Ovary (tissue), 3 donors: ENCODE results near the gene SPSB1.

ENCODE experiments used
- EP300 ChIP-seq: sonication (generic); formaldehyde crosslinking; IDR thresholded peaks from one replicate; pipeline ENCODE4 v1.6.1; 2017; ENCODE audit warnings: antibody characterized with exemption
- POLR2A ChIP-seq: fragments of 450-650 bp; IDR thresholded peaks from one replicate; pipeline ENCODE4 v1.6.1; 2017; ENCODE audit warnings: antibody characterized with exemption, mild to moderate bottlenecking, moderate library complexity
- TF ChIP-seq, protein P1 (sequence below), 3 donors: fragments of 450-650 bp in 2 of 3; fragments of 200-600 bp in 1 of 3; IDR thresholded peaks; one replicate each; pipeline versions ENCODE4 v1.5.1 to v1.8.0; 2016 to 2022; ENCODE audit warnings: antibody characterized with exemption in 3 of 3, mild to moderate bottlenecking in 1 of 3
- donor health status: DM: no; HTN: no; CAD: no.

DNA sequence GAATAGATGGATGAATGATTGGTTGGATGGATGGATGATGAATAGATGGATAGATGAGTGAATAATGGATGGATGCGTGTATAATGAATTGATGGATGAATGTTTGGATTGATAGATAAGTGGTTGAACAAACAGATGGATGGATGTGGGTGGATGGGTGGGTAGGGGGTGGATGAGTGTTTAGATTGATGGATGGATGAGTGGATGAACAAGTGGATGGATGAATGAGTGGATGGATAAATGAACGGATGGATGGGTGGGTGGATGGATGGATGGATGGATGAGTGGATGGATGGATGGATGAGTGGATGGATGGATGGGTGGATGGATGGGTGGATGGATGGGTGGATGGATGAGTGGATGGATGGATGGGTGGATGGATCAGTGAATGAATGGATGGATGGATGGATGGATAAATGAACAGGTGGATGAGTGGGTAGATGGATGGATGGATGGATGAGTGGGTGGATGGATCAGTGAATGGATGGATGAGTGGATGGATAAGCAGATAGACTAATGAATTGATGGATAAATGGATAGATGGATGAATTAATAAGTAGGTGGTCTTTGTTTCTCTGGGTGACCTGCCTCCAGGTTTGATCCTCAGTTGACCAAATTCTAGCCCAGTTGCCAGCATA lies 64.3 kb downstream of the SPSB1 start:
- TF ChIP-seq, protein P1, sequence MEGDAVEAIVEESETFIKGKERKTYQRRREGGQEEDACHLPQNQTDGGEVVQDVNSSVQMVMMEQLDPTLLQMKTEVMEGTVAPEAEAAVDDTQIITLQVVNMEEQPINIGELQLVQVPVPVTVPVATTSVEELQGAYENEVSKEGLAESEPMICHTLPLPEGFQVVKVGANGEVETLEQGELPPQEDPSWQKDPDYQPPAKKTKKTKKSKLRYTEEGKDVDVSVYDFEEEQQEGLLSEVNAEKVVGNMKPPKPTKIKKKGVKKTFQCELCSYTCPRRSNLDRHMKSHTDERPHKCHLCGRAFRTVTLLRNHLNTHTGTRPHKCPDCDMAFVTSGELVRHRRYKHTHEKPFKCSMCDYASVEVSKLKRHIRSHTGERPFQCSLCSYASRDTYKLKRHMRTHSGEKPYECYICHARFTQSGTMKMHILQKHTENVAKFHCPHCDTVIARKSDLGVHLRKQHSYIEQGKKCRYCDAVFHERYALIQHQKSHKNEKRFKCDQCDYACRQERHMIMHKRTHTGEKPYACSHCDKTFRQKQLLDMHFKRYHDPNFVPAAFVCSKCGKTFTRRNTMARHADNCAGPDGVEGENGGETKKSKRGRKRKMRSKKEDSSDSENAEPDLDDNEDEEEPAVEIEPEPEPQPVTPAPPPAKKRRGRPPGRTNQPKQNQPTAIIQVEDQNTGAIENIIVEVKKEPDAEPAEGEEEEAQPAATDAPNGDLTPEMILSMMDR (IDR thresholded peaks at IDR 0.05): no peak
- no peak for TF ChIP-seq EP300
- TF ChIP-seq POLR2A: no peak
